HG02870 (cell line): Measurements from ENCODE around the gene DLGAP4.

ENCODE experiments used
- ATAC-seq: cut with Tn5 transposase; IDR thresholded peaks from one replicate; pipeline ENCODE4 v1.9.1; 2021; ENCODE audit warnings: mild to moderate bottlenecking, moderate library complexity; ENCODE audit not compliant: unreplicated experiment

Gene DLGAP4

GRCh38 chr20:36305602-36306551 lies at the start of gene DLGAP4:
Gene DLGAP4 (plus strand): TSS chr20:36306339. CDS start chr20:36431718, 125,379 bp downstream.
- no peak for ATAC-seq

GRCh38 chr20:36259177-36260061 lies 46.7 kb upstream of the DLGAP4 start:
- no peak for ATAC-seq

GRCh38 chr20:36260316-36260715 lies 45.8 kb upstream of the DLGAP4 start:
- ATAC-seq, result no peak

GRCh38 chr20:36261389-36262105 lies 44.6 kb upstream of the DLGAP4 start:
- ATAC-seq, result no peak

- no peak for ATAC-seq
Measured at GRCh38 chr20:36262440-36262839, 43.7 kb upstream of the DLGAP4 start.

- ATAC-seq, result no peak
Measured at GRCh38 chr20:36264426-36265246, 41.5 kb upstream of the DLGAP4 start.

- no peak for ATAC-seq
Measured at GRCh38 chr20:36266189-36266588, 40.0 kb upstream of the DLGAP4 start.

- ATAC-seq, result no peak
Measured at GRCh38 chr20:36267605-36268381, 38.3 kb upstream of the DLGAP4 start.

GRCh38 chr20:36268440-36269342 lies 37.4 kb upstream of the DLGAP4 start:
- no peak for ATAC-seq

GRCh38 chr20:36269507-36269906 lies 36.6 kb upstream of the DLGAP4 start:
- ATAC-seq, result no peak

- ATAC-seq, result no peak
Measured at GRCh38 chr20:36270744-36271638, 35.1 kb upstream of the DLGAP4 start.

- ATAC-seq, result no peak
Measured at GRCh38 chr20:36271639-36272546, 34.2 kb upstream of the DLGAP4 start.

- no peak for ATAC-seq
Measured at GRCh38 chr20:36272547-36273220, 33.5 kb upstream of the DLGAP4 start.

- no peak for ATAC-seq
Measured at GRCh38 chr20:36273414-36274180, 32.5 kb upstream of the DLGAP4 start.
